ENCODE measurements around the gene NUTM2A. TPM values are rescaled to one million over a fixed set of nuclear protein-coding genes. Genes with fewer than 3 reads are reported as not detected.
"Not testable (repeated sequence)": the region's sequence is repeated elsewhere in the genome, so short reads cannot be mapped to it uniquely, and the experiment has no call there.

Gene NUTM2A
- total RNA-seq, 1 experiment from 2014 or later = 0.11 TPM

DNA sequence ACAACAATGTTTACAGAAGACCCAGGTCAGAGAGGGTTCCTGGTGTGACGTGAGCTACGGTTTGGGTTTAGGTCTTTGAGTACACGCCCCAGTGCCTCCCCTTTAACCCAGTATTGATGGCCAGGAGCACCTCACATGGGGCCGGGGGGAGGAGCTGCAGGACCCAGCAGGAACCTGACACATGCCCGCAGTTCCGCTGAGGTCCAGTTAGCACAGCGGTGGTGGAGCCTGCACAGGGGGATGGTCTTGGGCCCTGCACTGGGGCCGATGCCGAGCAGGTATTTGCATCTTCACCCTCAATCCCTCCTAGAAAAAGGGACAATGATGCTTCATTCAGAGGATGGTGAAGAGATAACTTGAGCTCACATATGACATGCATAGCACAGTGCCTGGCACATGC, 4.0 kb downstream of the NUTM2A start:
- DNase-seq (ENCODE audit: low read depth, low spot score); in situ Hi-C loops (cut with HindIII; ENCODE audit: low pct_unique_long_range_greater_than_20kb, low sequenced_read_pairs): not testable (repeated sequence)

- in situ Hi-C loops (cut with HindIII; ENCODE audit: low pct_unique_long_range_greater_than_20kb, low sequenced_read_pairs); DNase-seq (ENCODE audit: low read depth, low spot score): not testable (repeated sequence)
These were observed 9.6 kb downstream of the NUTM2A start for GRCh38 chr10:87234854-87235253.

GRCh38 chr10:87237244-87237643, 12.0 kb downstream of the NUTM2A start:
- in situ Hi-C loops (cut with HindIII; ENCODE audit: low pct_unique_long_range_greater_than_20kb, low sequenced_read_pairs); DNase-seq (ENCODE audit: low read depth, low spot score): not testable (repeated sequence)

- DNase-seq (ENCODE audit: low read depth, low spot score) = not testable (repeated sequence)
These were observed 14.1 kb downstream of the NUTM2A start for GRCh38 chr10:87239346-87239808.

DNA sequence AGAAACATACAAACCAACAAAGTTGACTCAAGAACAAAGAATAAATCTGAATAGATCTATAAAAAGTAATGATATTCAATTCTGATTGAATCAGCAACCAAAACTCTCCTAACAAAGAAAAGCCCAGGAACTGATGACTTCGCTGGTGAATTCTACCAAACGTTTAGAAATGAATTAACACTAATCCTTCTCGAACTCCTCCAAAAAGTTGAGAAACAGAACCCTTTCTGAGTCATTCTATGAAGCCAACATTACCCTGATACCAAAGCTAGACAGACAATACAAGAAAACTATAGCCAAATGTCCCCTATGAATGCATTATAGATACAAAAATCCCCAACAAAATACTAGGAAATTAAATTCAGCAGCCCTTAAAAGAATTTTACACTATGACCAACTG, 16.9 kb downstream of the NUTM2A start:
- in situ Hi-C loops (cut with HindIII; ENCODE audit: low pct_unique_long_range_greater_than_20kb, low sequenced_read_pairs); DNase-seq (ENCODE audit: low read depth, low spot score): not testable (repeated sequence)

More at GRCh38 chr10:87239346-87239808, 14.1 kb downstream of the NUTM2A start:
- in situ Hi-C loops (cut with HindIII; ENCODE audit: low pct_unique_long_range_greater_than_20kb, low sequenced_read_pairs) = not testable (repeated sequence)

DNA sequence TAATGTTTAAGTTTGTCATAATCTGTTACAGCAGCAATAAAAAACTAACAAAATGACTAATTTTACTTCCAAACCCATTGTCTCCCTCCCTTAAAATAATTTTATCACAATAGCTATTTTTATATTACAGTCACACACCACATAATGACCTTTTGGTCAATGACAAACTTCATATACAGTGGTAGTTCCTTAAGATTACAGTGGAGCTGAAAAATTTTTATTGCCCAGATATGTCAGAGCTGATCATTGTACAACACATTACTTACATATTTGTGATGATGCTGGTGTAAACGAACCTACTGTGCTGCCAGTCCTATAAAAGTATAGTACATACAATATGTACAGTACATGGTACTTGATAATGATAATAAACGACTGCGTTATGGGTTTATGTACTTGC, 22.1 kb downstream of the NUTM2A start:
- in situ Hi-C loops (cut with HindIII; ENCODE audit: low pct_unique_long_range_greater_than_20kb, low sequenced_read_pairs); DNase-seq (ENCODE audit: low read depth, low spot score): not testable (repeated sequence)

DNA sequence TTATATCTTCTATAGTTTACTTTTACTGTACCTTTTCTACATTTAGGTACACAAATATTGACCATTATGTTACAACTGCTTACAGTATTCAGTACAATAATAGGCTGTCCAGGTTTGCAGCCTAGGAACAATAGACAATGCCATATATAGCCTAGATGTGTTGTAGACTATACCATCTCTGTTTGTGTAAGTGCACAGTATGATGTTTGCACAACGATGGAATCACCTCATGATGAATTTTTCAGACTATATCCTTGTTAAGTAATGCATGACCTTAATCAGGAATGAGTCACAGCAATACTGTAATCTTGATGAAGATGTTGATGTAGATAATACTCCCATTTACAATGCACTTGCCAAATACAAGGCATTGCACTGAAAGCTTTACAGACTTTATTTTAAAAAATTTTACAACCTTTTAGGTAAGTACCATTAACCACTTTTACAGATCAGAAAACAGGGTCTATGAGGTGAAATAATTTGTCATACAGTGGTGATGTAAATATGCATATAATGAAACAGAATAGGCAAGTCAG, 23.6 kb downstream of the NUTM2A start:
- DNase-seq (ENCODE audit: low read depth, low spot score); in situ Hi-C loops (cut with HindIII; ENCODE audit: low pct_unique_long_range_greater_than_20kb, low sequenced_read_pairs): not testable (repeated sequence)

DNA sequence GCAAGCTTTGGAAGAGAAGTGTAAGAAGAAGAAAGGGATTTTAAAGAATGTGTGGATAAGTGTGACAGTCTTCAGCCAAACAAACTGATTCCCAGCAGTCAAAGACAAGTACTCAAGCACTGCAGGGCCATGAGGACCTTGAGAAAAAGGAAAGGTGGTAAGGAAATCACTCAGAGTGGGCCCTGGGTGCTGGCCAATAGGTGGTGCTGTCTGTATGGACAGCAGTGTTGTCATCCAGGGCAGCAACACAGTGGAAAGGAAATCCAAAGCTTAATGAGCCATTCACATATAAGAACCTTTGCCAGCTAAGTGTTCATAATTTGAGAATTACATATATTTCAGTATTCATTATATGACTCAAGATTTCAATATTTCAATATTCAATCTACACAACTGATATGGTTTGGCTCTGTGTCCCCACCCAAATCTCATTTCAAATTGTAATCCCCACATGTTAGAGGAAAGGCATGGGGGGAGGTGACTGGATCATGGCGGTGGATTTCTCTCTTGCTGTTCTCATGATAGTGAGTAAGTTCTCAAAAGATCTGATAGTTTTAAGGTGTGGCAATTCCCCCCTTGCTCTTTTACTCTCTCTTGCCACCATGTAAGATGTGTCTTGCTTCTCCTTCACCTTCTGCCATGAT, 55.6 kb downstream of the NUTM2A start:
- in situ Hi-C loops (cut with HindIII; ENCODE audit: low pct_unique_long_range_greater_than_20kb, low sequenced_read_pairs); DNase-seq (ENCODE audit: low read depth, low spot score): not testable (repeated sequence)

Other genes with a start within 250 kb of the NUTM2A start
- not detected in 2 replicates for gene FAM25A, start 205.2 kb upstream of the NUTM2A start, total RNA-seq (2014; rRNA removed; shearing (Covaris generic))
- gene GLUD1, start 130.6 kb upstream of the NUTM2A start, total RNA-seq (2014; rRNA removed; shearing (Covaris generic)) = 110 and 122 TPM in 2 replicates
- 32.0 and 32.6 TPM in 2 replicates for gene SHLD2, start 130.2 kb upstream of the NUTM2A start, total RNA-seq (2014; rRNA removed; shearing (Covaris generic))
- 0.29 and 0.32 TPM in 2 replicates for gene NUTM2D, start 132.3 kb downstream of the NUTM2A start, total RNA-seq (2014; rRNA removed; shearing (Covaris generic))

All from SK-MEL-5 (cell line).